Motor neuron (in vitro differentiated cells): ENCODE measurements around the gene LASP1NB.
A peak's percentile ranks its signal among the peaks of the same experiment; 100 is the strongest.
"Not testable (repeated sequence)": the region's sequence is repeated elsewhere in the genome, so short reads cannot be mapped to it uniquely, and the experiment has no call there.

Source experiments
- ATAC-seq, 8 experiments: fragments of 200-7000 bp; cut with Tn5 transposase; replicated peaks in 6 of 8; 2 replicates each; pipeline ENCODE4 v1.8.0; 2021; ENCODE audit warnings: mild to moderate bottlenecking in 8 of 8, moderate library complexity in 8 of 8
- H3K27ac ChIP-seq, 2 donors: fragments of 250-450 bp; sonication (Bioruptor Pico); 2 replicates each; pipeline ENCODE4 v1.9.0; 2021; ENCODE audit warnings: antibody characterized with exemption in 2 of 2, mild to moderate bottlenecking in 2 of 2, moderate library complexity in 1 of 2
- H3K4me1 ChIP-seq, 2 donors: fragments of 250-450 bp; sonication (Bioruptor Pico); replicated peaks in 1 of 2; 2 replicates each; pipeline ENCODE4 v1.6.1; 2021; ENCODE audit warnings: antibody characterized with exemption in 2 of 2, mild to moderate bottlenecking in 2 of 2, moderate library complexity in 1 of 2
- H3K4me3 ChIP-seq, 5 donors: fragments of 250-450 bp; sonication (Bioruptor Pico); 2 replicates each; pipeline ENCODE4 v1.9.0; 2021; ENCODE audit warnings: antibody characterized with exemption in 5 of 5, mild to moderate bottlenecking in 5 of 5, moderate library complexity in 4 of 5
- WGBS, 10 experiments: fragments of 450-650 bp; shearing (Covaris generic); methylation state at CpG; one replicate each; pipeline ENCODE4 v1.0.0; 2022; 5-methylcytosine and 5-hydroxymethylcytosine counted together
- in situ Hi-C, 9 experiments: fragments of 400-800 bp; cut with MboI; loops; one replicate each; pipeline ENCODE4 v1.15.0; 2021; ENCODE audit warnings: low sequenced_read_pairs in 9 of 9, low pct_unique_long_range_greater_than_20kb in 2 of 9; ENCODE audit not compliant: unreplicated experiment in 9 of 9

The LASP1NB gene

GRCh38 chr17:38899421-38899820, 26.0 kb upstream of the LASP1NB start:
- ATAC-seq = no peak
- H3K4me3 ChIP-seq = no peak overlapping the region
- 90 to 100% (median 92%) methylated on average over 1 to 4 of the region's 5 CpGs; no CpG with 5 or more reads in 5 of the 10 experiments for WGBS, 10 experiments
- in situ Hi-C loops = no loop called here
- no peak overlapping the region for H3K27ac ChIP-seq
- H3K4me1 ChIP-seq = peaks cover 3 to 15% of the 10 kb centered on the region in 2 donors

- Histone ChIP-seq H3K4me3 (no peak overlapping the region), H3K4me1 (peaks cover 1 to 9% of the 10 kb centered on the region in 2 donors), H3K27ac (peak overlapping the region in 1 of 2 donors; percentile 29)
- in situ Hi-C loops = no loop called here
- 10 to 70% (median 37%) methylated on average over 2 to 8 of the region's 10 CpGs; no CpG with 5 or more reads in 3 of the 10 experiments for WGBS, 10 experiments
- peak in 3 of 8 experiments; percentile 16 to 67 (median 62) for ATAC-seq
Observed at GRCh38 chr17:38900978-38901656, 24.3 kb upstream of the LASP1NB start.

GRCh38 chr17:38903404-38903803, 22.0 kb upstream of the LASP1NB start:
- 84 to 100% (median 97%) methylated on average over 1 to 5 of the region's 6 CpGs; no CpG with 5 or more reads in 2 of the 10 experiments for WGBS, 10 experiments
- ATAC-seq = no peak
- in situ Hi-C loops = no loop called here
- Histone ChIP-seq H3K4me3 (no peak overlapping the region), H3K4me1 (peaks cover 0 to 5% of the 10 kb centered on the region in 2 donors), H3K27ac (no peak overlapping the region)

- no peak for ATAC-seq
- in situ Hi-C loops = no loop called here
- peaks cover 0 to 5% of the 10 kb centered on the region in 2 donors for H3K4me1 ChIP-seq
- 100% methylated on average over 1 to 3 of the region's 3 CpGs; no CpG with 5 or more reads in 3 of the 10 experiments for WGBS, 10 experiments
- H3K27ac ChIP-seq = no peak overlapping the region
- no peak overlapping the region for H3K4me3 ChIP-seq
Observed at GRCh38 chr17:38904892-38905291, 20.5 kb upstream of the LASP1NB start.

GRCh38 chr17:38905375-38905774, 20.0 kb upstream of the LASP1NB start:
- Histone ChIP-seq H3K27ac (no peak overlapping the region), H3K4me1 (peaks cover 0 to 4% of the 10 kb centered on the region in 2 donors), H3K4me3 (no peak overlapping the region)
- in situ Hi-C loops = no loop called here
- no peak for ATAC-seq
- 91 to 100% (median 93%) methylated on average over 2 to 9 of the region's 10 CpGs; no CpG with 5 or more reads in 2 of the 10 experiments for WGBS, 10 experiments

- ATAC-seq = no peak
- in situ Hi-C loops = no loop called here
- WGBS, 10 experiments = 50 to 100% (median 81%) methylated on average over 1 to 6 of the region's 7 CpGs
- Histone ChIP-seq H3K4me3 (no peak overlapping the region), H3K4me1 (no peaks in the 10 kb centered on the region), H3K27ac (no peak overlapping the region)
Observed at GRCh38 chr17:38906460-38907228, 18.8 kb upstream of the LASP1NB start.

GRCh38 chr17:38907930-38908675, 17.3 kb upstream of the LASP1NB start:
- H3K27ac ChIP-seq = no peak overlapping the region
- H3K4me3 ChIP-seq = no peak overlapping the region
- no peaks in the 10 kb centered on the region for H3K4me1 ChIP-seq
- 0 to 85% (median 55%) methylated on average over 1 to 5 of the region's 15 CpGs; no CpG with 5 or more reads in 4 of the 10 experiments for WGBS, 10 experiments
- in situ Hi-C loops = no loop called here
- ATAC-seq = no peak

GRCh38 chr17:38908676-38909181, 16.7 kb upstream of the LASP1NB start:
- in situ Hi-C loops = no loop called here
- peak in 1 of 8 experiments; percentile 23 for ATAC-seq
- Histone ChIP-seq H3K4me3 (no peak overlapping the region), H3K4me1 (no peaks in the 10 kb centered on the region), H3K27ac (no peak overlapping the region)
- WGBS, 10 experiments = 40 to 80% (median 60%) methylated on average over 1 to 2 of the region's 8 CpGs; no CpG with 5 or more reads in 6 of the 10 experiments

- Histone ChIP-seq H3K4me3 (no peak overlapping the region), H3K27ac (no peak overlapping the region), H3K4me1 (no peaks in the 10 kb centered on the region)
- in situ Hi-C loops = no loop called here
- no peak for ATAC-seq
- 61 to 100% (median 79%) methylated on average over 1 to 4 of the region's 5 CpGs; no CpG with 5 or more reads in 2 of the 10 experiments for WGBS, 10 experiments
Observed at GRCh38 chr17:38910325-38910724, 15.1 kb upstream of the LASP1NB start.

GRCh38 chr17:38911081-38911730, 14.2 kb upstream of the LASP1NB start:
- H3K27ac ChIP-seq = no peak overlapping the region
- no peak overlapping the region for H3K4me3 ChIP-seq
- ATAC-seq = no peak
- 50 to 85% (median 80%) methylated on average over 1 to 4 of the region's 10 CpGs; no CpG with 5 or more reads in 5 of the 10 experiments for WGBS, 10 experiments
- no peaks in the 10 kb centered on the region for H3K4me1 ChIP-seq
- in situ Hi-C loops = no loop called here

GRCh38 chr17:38911731-38912081, 13.7 kb upstream of the LASP1NB start:
- H3K4me1 ChIP-seq, H3K4me3 ChIP-seq, ATAC-seq, in situ Hi-C loops, H3K27ac ChIP-seq: not testable (repeated sequence)
- WGBS, 10 experiments = 95 to 100% (median 98%) methylated on average over 1 to 7 of the region's 8 CpGs; no CpG with 5 or more reads in 7 of the 10 experiments

GRCh38 chr17:38912221-38912813, 13.1 kb upstream of the LASP1NB start:
- no peaks in the 10 kb centered on the region for H3K4me1 ChIP-seq
- no peak for ATAC-seq
- WGBS, 10 experiments = 50 to 100% (median 84%) methylated on average over 1 to 7 of the region's 13 CpGs; no CpG with 5 or more reads in 3 of the 10 experiments
- H3K27ac ChIP-seq = no peak overlapping the region
- H3K4me3 ChIP-seq = no peak overlapping the region
- in situ Hi-C loops = no loop called here
